ENCODE measurements around the gene HIPK4.

Gene HIPK4

DNA sequence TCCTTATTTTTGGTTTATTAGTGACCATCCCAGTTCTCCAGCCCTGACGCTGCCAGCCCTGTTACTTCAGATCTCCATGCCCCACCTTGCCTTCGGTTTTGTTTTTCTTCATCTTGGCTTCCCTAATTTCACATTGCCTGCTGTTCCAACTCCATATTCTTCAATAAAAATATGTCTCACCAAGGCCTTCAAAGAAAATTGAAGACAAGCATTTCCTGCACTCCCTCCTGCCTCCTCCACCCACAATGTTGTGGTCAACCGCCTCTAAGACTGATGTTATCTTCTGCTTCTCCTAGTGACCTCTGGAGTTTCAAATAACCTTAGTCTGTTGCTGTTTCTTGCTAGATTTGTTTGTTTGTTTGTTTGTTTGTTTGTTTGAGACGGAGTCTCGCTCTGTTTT is 26.9 kb downstream of the HIPK4 start:
- DNase-seq, result no peak

DNA sequence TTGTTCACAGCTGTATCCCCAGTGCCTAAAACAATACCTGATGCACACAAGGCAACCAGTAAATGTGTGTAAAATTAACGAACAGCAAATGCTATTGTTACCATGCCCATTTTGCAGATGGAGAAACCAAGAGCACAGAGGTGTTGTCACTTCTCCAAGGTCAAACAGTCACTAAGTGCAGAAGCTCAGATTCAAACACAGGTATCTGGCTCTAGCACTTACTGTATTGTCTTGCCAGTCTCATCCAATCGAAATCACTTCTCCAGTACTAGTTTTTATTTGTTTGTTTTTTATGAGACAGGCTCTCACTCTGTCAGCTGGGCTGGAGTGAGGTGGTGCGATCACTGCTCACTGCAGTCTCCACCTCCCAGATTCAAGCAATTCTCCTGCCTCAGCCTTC is 27.8 kb downstream of the HIPK4 start:
- no peak for DNase-seq

DNA sequence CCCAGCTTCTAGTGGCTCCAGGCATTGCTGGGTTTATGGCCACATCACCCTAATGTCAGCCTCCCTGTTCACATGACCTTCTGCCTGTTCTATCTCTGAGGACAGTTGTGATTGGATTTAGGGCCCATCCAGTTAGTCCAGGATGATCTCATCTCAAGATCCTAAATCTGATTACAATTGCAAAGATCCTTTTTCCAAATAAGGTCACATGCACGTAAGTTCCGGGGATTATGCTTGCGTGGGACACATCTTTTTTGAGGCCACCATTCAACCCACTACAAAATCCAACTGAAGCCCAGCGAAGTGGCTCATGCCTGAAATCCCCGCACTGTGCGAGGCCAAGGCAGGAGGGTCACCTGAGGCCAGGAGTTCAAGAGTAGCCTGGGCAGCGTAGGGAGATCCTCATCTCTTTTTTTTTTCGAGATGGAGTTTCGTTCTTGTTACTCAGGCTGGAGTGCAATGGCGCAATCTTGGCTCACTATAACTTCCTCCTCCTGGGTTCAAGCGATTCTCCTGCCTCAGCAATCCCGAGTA is 29.2 kb downstream of the HIPK4 start:
- no peak for DNase-seq

DNA sequence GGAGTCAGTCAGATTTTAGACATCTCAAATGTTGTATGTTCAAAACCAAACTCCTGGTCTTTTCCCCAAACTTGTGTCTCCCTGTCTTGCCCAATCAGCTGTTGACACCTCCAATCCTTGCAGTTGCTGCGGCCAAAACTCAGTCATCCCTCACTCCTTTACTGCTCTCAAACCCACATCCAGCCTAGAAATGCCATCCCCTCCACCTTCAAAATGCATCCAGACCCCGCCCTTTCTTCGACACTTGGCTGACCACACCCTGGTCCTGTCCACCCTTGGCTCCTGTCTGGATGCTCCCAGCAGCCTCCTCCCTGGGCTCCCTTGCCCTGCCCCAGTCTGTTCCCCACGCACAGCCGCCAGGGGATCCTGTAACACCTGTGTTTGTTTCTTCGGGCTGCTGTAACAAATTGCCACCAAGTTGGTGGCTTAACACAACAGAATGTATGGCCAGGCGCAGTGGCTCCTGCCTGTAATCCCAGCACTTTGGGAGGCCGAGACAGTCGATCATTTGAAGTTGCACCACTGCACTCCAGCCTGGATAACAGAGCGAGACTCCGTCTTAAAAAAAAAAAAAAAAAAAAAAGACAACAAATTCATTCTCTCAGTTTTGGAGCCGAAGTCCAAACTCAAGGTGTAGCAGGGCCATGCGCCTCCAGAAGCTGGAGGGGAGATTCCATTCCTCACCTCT is 29.8 kb downstream of the HIPK4 start:
- no peak for DNase-seq

DNA sequence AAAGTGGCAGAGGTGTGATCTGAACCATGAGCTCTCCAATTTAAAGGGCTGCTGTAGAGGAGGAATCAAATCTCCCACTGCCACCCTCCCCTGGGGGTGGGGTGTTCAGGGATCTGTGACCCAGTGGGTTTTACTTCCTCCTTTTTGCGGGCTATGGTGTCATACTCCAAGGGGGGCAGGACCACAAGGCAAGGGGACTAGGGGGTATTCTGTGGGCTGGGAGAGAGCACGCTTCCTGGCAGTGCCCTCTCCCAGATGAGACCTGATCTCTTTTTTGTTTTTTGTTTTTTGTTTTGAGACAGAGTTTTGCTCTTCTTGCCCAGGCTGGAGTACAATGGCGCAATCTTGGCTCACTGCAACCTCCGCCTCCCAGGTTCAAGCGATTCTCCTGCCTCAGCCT is 31.2 kb downstream of the HIPK4 start:
- no peak for DNase-seq

DNA sequence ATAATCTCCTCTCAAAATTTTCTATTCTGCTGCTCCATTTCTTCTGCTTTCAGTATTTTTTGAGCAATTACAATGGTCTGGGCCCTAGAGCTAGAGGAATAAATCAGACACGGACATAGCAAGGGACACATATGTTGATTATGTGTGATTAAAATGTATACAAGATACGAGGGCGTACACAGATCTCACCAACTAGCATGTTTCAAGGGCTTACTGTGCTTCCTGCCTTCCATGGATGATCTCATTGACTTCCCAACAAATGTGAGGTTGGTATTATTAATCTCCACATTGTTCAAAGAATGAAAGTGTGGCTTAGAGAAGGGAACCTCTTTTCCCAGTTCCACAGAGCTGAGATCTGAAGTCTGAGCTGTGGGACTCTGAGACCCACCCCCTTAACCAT is 32.3 kb downstream of the HIPK4 start:
- DNase-seq, result no peak

DNA sequence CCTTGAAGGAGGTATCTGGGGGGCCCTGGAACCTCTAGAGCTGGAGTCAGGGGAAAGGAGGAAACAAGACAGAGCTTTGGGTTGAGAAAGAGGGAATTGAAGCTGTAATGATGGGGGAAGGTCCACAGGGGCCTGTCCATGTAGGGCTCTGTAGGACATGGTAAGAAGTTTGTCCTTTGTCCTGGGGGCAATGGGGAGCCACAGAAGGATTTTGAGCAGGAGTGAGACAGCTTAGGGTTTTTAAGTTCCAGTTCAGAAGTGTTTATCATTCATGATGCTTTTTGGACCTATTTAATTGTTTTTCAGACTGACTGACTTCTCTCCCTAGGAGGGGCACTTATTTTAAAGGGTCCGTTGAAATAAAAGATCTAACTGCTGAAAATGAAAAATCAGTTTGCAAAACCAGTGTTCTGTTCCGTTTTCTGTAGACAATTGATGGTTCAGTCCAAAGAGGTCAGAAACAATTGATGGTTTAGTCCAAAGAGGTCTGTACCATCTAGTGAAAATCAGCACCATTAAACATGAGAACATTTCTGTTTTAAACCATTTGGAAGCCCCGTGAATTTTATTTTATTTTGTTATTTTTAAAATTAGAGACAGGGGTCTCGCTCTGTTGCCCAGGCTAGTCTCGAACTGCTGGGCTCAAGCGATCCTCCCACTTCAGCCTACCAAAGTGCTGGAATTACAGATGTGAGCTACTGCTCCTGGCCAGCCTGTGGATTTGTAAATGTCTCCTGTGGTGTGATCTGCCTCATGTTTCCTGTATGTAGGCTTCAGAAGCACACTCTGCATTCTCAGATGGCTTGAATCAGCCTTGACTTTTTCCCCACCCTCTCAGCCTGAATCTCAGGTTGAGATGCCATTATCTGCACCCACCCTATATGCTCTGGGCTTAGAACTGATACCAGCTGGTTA is 33.0 kb downstream of the HIPK4 start:
- DNase-seq, result no peak

DNA sequence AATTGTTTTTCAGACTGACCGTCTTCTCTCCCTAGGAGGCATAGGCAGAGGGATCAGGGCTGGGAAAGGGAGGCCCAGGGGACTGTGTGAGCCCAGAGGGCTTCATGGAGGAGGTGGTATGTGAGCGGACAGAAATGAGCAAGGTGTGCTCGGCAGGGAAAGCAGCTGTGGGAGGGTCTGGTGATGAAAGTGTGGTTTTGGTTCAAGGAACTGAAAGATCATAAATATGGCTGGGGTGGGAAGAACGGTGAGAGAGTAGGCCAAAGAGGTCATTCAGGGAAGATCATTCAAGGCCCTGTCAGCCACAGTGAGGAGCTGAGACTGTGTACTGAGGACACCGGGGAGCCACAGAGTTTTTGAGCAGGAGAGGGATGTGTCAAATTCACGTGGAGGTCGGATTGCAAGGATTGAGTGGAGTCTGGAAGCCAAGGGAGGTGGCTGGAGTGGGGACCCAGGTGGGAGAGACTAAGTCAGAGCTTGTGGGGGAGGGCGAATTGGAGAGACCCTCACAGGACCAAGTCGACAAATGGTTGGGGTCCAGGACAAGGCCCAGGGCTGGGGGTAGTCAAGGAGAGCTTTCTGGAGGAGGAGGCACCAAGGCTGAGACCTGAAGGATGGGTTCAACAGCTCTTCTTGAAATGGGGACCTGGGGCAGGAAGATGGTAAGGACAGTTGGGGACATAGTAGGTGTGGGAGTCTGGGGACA is 33.9 kb downstream of the HIPK4 start:
- DNase-seq, result no peak

DNA sequence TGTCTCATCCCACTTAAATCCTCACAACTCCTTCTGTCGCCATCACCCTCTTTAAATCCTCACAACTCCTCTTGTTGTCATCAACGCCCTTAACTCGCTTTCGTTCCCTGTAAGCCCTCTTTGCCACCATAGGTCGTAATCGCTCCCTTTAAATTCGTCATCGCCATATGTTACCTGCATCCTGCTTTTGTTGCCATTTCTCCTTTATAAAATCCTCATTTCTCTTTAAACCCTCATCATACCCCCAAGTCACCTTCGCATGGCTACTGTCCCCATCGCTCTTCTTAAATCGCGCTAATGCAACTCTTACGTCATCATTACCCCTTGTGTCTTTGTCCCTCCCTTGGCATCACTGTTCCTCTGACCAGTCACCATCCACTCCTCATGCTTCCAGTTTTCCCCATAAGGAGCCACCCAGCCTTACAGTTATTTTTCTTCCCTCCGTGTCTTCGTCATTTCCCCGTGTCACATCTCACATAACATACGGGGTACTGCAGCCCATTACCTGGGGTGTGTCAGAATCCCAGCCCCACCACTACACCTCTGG is 40.9 kb downstream of the HIPK4 start:
- DNase-seq, result peak; percentile 6

DNA sequence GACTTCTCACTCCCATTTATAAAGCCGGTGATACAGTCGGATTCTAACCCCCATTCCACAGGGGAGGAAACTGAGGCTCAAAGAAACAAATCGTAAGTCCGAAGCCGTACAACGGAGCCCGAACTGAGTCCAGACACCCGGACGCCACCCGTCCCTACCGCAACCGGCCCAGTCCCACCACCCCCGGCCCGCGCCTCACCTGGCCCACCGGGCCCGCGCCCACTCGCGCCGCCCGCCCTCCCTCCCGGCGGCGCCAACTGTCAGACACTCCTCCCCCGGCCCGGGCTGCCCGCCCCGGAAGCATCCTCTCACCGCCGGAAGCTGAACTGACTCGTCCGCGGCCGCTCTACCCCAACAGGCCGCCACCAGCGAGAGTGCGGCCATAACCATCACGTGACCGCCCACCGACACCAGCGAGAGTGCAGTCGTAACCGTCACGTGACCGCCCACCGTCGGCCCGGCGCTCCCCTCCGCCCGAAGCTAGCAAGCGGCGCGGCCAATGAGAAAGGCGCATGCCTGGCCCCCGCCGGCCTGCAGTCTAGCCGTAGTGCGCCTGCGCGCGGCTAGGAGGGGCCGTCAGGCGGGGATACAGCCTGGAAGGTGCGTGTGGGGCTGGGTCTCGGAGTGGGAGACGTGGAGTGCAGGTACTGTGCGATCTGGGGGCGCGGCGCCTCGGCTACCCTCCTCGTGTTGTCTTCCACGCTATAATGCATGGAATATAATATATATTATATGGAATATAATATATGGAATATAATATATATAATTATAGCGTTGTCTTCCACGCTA is 41.7 kb downstream of the HIPK4 start, which contains the start of the genes C19orf47 and PLD3:
Gene C19orf47, minus strand, starts transcription at position 273 of the 789 bp plus-strand sequence. CDS start 6,540 bp downstream, outside the sequence.
Gene PLD3, plus strand, starts transcription at position 571 of the 789 bp plus-strand sequence. CDS start 17,789 bp downstream, outside the sequence.
- DNase-seq, result peak; percentile 100

DNA sequence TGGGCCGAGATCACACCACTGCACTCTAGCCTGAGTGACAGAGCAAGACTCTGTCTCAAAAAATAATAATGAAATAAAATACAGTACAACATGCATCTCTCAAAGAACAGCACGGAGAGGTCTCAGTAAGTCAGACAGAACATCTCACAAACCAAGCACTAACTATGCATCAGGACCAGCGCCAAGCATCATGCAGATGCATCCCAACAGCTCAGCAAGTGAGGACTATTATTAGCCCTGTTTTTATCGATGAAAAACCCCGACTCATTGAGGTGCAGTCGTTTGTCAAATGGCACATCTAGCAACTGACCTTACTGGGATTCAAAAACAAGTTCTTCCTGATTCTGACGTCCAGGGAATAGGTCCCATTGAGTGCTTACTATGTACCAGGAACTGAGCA is 45.6 kb downstream of the HIPK4 start:
- no peak for DNase-seq

DNA sequence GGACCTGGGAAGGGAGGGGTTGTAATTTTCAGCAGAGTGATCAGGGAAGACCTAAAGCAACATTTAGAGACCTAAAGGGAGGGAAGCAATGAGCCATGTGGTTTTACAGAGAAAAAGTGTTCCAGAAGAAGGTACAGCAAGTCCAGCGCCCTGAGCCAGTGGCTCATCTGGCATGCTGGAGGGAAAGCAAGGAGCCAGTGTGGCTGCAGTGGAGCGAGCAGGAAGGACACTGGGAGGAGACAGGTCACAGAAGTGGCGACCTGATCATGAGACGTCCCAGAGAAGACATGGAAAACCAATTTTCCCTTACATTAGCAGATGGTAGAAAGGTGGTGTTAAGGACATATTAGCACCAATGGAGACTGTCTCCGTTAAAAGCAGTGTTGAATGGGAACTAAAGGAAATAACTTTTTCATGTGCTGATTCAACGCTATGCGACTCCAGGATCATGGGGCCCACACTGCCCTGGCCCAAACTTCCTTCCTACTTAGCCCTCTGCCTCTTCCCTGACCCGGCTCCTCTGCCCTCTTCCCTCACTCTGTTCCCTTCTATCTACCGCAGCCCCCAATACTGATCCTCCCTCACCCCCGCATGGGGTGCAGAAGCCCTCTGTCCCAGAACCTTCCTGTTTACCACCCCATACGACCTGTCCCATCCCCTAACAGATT is 47.2 kb downstream of the HIPK4 start:
- no peak for DNase-seq

DNA sequence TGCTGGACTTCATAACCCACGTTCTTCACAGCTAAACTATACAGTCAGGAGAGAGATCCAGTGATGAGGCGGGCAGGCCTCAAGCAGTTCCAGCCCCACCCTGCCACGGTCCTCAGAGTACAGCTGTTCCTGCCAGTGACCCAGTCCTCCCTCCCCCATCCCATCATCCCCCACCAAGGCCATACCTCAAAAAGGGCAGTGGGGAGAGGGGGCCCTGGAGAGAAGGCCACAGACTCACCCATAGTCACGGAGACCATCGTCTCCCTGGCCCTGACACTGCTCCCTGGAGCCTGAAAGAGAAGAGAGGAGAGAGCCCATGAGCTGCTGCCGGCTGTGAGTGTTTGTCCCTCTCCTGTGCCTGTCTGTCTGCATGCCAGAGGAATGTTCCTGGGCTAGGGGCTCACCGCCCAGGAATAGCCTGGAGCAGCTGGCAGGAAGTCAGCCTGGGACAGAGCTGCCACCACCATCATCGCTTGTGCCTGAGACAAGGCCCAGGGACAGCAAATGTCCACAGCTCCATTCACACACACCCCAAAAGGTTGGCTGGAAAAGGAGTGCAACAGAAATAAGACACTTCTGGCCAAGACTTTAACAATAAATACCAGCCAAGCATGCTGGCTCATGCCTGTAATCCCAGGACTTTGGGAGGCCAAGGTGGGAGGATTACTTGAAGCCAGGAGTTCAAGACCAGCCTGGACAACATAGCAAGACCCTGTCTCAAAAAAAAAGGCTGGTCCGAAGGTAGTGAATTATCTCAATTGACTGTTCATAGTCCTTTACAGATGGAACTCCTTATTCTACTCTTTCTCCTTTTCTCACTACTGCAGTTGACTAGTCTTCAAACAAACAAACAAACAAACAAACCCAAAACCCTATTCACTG is 48.1 kb downstream of the HIPK4 start:
- DNase-seq, result no peak

DNA sequence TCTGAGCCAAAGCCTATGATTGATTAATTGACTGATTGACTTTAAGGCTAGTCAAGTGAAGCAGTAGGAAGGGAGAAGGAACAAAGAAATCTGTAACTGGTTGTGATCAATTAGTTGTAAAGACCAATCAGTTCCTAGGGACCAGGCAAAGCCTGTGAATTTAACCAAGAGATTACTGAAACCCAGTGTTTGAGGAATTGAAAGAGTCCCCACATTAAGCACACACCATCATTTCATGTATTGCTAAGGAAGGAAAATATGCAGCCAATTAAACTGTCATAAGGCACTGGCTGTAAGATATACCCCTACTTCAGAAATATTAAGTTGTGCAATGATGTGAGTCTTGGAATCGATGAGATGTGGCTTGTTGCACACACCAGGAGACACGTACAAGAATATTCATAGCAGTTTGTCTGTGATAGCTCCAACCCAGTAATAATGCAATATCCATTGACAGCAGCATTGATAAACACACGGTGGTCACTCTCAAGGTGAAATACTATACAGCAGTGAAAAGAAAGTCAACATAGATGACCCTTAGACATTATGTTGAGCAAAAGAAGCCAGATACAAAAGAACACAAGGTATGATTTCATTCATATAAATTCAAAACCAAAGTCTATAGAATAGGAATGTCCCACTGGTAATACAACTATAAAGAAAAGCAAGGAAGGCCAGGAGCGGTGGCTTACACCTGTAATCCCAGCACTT is 50.8 kb downstream of the HIPK4 start:
- no peak for DNase-seq

DNA sequence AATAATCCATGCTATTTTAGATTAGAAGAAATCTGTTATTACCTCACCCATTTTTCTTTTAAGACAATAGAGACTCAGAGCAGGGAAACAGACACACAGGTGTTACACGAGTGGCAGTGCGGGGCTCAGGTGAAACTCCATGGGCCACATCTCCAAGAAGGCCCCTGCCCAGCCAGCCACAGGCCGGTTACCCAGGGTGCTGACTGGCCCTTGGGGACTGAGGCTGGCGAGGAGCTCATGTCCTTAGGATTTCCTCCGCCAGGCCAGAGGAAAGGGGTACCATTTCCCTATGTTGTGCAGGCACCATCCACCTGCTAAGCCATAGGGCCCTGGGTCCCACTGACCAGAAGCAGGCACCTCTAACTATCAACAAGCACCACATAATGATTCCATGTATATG is 52.4 kb downstream of the HIPK4 start:
- DNase-seq, result no peak

DNA sequence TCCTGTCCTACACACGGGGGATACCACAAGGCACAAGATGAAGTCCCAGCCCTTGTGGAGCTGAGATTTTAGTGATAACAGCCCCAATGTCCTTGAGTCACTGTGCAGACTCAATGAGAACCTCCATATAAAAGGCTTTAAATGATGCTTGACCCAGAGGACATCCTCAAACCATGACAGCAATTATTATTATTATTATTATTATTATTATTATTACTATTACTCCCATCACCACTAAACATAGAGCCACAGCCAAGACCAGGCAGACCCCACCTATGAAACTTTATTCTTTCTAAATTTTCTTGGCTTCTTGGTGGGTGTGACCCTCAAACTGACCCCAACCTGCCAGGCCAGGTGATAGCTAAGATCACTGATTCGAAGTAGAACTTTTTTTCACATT is 52.9 kb downstream of the HIPK4 start:
- no peak for DNase-seq

DNA sequence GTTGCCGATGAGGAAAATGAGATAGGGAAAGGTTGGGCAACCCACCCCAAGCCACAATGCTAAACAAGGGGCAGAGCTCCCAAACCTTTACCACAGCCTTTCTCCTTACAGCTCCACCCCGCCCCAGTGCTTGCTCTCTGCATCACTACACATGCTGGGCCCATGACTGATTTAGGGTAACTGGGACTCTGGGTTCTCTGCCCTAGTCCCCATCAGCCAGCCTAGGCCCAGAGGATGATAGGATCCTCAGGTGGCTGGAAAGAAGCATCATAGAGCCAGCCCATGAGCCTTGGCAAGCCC is 53.4 kb downstream of the HIPK4 start:
- DNase-seq, result no peak

DNA sequence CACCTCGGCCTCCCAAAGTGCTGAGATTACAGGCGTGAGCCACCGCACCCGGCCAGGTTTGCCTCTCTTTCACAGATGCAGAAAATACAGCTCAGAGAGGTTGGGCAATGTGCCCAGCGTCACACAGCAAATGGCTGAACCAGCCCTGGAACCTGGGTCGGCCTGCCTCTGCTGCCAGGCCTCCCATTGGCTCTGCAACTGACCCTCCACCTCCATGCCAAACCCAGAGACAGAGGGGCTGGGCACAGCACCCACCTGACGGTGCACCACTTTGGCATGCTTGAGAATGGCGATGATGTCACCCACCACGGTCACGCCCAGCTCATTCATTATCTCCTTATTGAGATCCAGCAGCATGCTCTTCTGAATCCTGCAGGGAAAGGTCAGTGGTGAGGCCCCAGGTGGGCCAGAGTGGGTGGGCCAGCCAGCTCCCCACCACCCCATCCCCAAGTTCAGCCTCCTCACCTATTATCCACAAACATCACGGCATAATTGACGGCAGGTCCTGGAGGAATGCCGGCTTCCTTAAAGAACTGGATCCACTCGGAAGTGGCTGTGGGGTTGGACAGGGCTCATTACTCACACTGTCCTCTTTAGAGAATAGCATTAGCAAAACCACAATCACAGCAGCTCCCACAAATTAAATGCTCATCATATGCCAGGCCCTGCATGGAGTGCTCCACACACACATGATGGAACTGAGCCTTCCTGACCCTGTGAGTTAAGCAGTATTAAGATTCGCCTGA is 54.0 kb downstream of the HIPK4 start:
- no peak for DNase-seq

DNA sequence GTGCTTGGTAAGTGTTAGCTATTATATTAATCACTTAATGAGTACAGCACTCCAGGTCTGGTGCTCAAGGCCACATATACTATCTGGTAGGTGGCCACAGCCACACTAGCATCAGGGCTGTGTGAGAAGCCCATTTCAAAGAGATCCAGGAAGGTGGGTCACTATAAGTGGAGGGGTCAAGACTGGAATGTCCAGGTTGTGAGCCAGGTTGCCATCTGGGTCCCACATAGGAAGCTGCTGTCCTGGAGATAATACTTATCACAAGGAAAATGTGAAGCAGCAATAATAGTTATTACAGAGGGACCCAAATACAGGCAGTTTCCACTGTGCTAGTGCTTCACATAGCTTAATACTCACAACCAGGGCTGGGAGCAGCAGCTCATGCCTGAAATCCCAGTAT is 54.9 kb downstream of the HIPK4 start:
- DNase-seq, result no peak
